ENCODE results near the gene SHC1.
"Not testable (repeated sequence)": the region's sequence is repeated elsewhere in the genome, so short reads cannot be mapped to it uniquely, and the experiment has no call there.

Gene SHC1

DNA sequence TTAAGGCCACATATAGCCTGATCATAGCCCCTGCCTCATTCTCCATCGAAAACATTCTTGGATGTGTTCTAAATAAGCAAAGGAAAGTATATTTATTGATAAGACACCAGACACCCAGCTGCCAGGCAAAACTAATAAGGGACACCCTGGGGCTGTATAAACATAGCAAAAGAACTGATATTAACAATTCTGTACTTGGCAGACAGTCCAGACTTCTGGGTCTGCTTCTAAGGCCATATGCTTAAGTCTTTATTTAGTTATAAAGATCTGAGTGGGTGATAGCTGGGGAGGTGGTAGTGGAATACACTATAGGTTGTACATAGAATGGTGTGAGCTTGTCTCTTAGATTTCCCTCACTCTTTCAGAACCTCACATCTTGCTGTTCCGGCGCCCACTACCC lies 7.8 kb upstream of the SHC1 start:
- no peak for TF ChIP-seq CTBP1 (IDR thresholded peaks at IDR 0.05; ENCODE audit: borderline replicate concordance)
- TF ChIP-seq NFRKB (IDR thresholded peaks at IDR 0.05) = no peak
- TF ChIP-seq FOXK2 (IDR thresholded peaks at IDR 0.05) = no peak
- TF ChIP-seq SP1 (IDR thresholded peaks at IDR 0.05) = no peak
- no peak for TF ChIP-seq ARNT (IDR thresholded peaks at IDR 0.05)
- no peak for TF ChIP-seq ELF4 (IDR thresholded peaks at IDR 0.05)
- no peak for TF ChIP-seq SUZ12 (IDR thresholded peaks at IDR 0.05)
- TF ChIP-seq LEF1 (IDR thresholded peaks at IDR 0.05; ENCODE audit: borderline replicate concordance) = no peak
- no peak for TF ChIP-seq ZNF384 (IDR thresholded peaks at IDR 0.05)
- TF ChIP-seq BHLHE40 (IDR thresholded peaks at IDR 0.05; ENCODE audit: borderline replicate concordance) = no peak
- TF ChIP-seq FOXM1 (IDR thresholded peaks at IDR 0.05; ENCODE audit: borderline replicate concordance) = no peak
- TF ChIP-seq FOXA1 (IDR thresholded peaks at IDR 0.05) = no peak
- CTCF ChIA-PET = interaction anchor here (1.2 kb wide), 1 partner anchor 18 kb away, joined by 7 read pairs; no protein-coding TSS in a partner anchor
- no peak for DNase-seq (ENCODE audit: extremely low spot score)
- POLR2A ChIA-PET = no interaction called here

DNA sequence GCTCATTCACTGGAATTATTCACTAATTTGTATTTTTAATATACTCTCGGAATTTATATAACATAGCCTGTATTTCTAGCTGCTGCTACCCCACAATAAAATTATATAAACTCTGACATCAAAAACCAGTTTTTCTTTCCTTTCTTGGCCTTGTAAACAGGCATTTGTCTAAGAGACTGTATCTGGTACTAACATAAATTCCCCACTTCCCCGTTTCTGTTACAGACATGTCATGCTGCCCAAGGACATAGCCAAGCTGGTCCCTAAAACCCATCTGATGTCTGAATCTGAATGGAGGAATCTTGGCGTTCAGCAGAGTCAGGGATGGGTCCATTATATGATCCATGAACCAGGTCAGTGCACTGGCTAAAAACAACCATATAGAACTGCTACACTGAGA lies 7.2 kb upstream of the SHC1 start:
- DNase-seq (ENCODE audit: extremely low spot score); CTCF ChIA-PET; POLR2A ChIA-PET: not testable (repeated sequence)

DNA sequence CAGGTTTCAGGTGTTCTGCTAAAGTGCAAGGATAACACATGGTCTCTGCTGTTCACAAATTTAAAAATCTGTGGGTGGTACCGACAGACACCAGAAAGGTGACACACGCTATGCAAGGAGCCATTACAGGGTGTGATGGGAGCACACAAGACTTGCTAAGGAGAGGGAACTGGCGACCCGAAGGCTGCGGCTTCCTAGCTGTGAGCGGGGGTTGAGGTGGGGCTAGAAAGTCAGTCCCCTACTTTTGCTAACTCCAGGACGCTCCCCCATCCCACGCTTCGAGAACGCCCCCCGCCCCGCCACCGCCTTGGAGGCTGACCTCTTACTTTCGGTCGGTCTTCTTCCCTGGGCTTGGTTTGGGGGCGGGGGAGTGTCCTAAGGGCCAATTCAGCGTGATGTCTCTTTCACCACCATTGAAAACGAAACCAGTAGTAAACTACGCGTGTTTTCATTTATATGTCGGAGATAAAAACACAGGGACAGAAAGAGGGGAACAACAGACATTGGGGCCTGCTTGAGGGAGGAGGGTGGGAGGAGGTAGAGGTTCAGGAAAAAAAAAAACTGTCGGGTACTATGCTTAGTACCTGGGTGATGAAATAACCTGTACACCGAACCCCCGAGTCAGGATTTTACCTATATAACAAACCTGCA lies 5.0 kb upstream of the SHC1 start:
- ChIA-PET POLR2A (interaction anchor here (1.0 to 6.6 kb wide), 6 partner anchors 8 to 197 kb away, joined by 3 to 58 read pairs (median 6); partner anchors contain the start of genes FLAD1, LENEP and PBXIP1), CTCF (interaction anchor here (1.0 to 2.0 kb wide), 2 partner anchors 23 to 109 kb away, joined by 5 to 6 read pairs; no protein-coding TSS in a partner anchor)
- no peak for DNase-seq (ENCODE audit: extremely low spot score)
- TF ChIP-seq SP1 (IDR thresholded peaks at IDR 0.05) = no peak
- no peak for TF ChIP-seq TARDBP (IDR thresholded peaks at IDR 0.05)
- TF ChIP-seq SUZ12 (IDR thresholded peaks at IDR 0.05) = no peak
- TF ChIP-seq, protein P1, sequence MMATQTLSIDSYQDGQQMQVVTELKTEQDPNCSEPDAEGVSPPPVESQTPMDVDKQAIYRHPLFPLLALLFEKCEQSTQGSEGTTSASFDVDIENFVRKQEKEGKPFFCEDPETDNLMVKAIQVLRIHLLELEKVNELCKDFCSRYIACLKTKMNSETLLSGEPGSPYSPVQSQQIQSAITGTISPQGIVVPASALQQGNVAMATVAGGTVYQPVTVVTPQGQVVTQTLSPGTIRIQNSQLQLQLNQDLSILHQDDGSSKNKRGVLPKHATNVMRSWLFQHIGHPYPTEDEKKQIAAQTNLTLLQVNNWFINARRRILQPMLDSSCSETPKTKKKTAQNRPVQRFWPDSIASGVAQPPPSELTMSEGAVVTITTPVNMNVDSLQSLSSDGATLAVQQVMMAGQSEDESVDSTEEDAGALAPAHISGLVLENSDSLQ (IDR thresholded peaks at IDR 0.05) = no peak
- TF ChIP-seq ARNT (IDR thresholded peaks at IDR 0.05) = no peak

DNA sequence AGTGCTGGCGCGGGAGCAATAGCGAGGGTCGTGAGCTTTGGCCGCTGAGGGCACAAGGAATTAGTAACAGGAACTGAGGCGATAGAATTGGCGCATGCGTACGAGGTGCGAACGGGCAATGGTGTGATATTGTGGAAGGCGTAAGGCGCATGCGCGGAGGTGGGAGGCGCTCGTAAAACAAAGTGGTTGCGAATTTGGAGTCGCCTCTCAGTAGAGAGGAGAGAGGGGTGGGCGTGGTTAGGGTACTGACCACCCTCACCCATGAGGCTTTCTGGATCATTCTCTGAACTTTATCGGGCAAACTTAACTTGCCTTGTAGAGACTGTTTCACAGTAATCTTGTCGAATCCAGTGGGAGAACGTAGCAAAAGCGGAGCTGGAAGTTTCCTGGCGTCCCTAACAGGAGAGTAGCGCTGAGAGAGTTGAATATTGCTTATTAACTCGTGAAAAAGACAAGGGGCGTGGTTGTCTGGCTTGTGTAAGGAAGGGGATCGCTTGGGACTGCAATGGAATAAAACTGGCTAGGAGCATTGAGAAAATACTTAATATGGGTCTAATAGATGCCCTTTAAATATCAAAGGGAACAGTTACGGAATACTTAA lies 4.4 kb upstream of the SHC1 start:
- ChIA-PET POLR2A (interaction anchor here (1.0 to 6.6 kb wide), 8 partner anchors 9 to 198 kb away, joined by 3 to 59 read pairs (median 8); partner anchors contain the start of genes ADAM15, FLAD1, LENEP and PBXIP1), CTCF (interaction anchor here (1.0 to 2.3 kb wide), 3 partner anchors 24 to 110 kb away, joined by 5 to 8 read pairs (median 6); no protein-coding TSS in a partner anchor)
- DNase-seq (ENCODE audit: extremely low spot score) = peak; percentile 93
- TF ChIP-seq ELF4 (IDR thresholded peaks at IDR 0.05) (0 out of 2 replicates have a peak, but pooled peaks have one; percentile 70), L3MBTL2 (conservative IDR thresholded peaks at IDR 0.05) (peak; percentile 61), BHLHE40 (IDR thresholded peaks at IDR 0.05; ENCODE audit: borderline replicate concordance) (no peak)

DNA sequence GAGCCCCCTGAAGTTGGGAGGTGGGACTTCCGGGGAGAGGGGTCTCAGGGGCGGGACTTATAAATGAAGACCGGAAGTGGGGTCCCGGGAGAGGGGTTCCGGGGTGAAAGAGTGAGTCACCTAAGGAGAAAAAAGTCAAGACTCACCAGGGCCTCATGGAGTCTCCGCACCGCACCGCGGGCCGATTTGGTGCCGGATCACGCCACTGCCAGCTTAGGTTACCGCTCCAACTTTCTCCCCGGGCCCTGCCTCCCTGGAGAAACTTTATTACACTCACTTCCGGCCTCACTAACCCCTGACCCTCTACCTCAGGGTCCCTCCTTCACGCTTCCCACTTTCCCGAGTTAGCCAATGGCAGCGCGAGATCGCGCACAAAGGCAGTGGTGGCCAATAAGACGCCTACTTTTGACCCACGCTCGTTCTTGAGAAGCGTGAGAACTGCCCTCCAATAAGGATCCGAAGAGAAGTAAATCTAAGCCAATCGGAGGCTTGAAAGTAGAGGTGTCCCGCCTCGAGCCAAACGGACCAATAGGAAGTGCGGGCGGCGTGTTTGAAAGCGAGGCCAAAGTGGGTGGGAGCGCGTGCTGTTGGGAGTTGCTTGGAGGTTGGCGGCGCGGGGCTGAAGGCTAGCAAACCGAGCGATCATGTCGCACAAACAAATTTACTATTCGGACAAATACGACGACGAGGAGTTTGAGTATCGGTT lies 3.7 kb upstream of the SHC1 start, which contains the start of gene CKS1B:
CKS1B (plus strand) TSS at position 580 of the 706 bp plus-strand sequence; CDS start at position 645, 65 bp downstream.
- POLR2A ChIA-PET = interaction anchor here (0.7 to 6.6 kb wide), 17 partner anchors 9 to 198 kb away, joined by 3 to 59 read pairs (median 5); partner anchors contain the start of genes ADAM15, FLAD1, KCNN3 and LENEP
- CTCF ChIA-PET = interaction anchor here (0.8 to 2.3 kb wide), 5 partner anchors 21 to 414 kb away, joined by 3 to 8 read pairs (median 5); no protein-coding TSS in a partner anchor
- TF ChIP-seq, protein P1 (IDR thresholded peaks at IDR 0.05) = peak; percentile 86
- TF ChIP-seq ELF4 (IDR thresholded peaks at IDR 0.05) (peak; percentile 84), L3MBTL2 (conservative IDR thresholded peaks at IDR 0.05) (peak; percentile 99), CTBP1 (IDR thresholded peaks at IDR 0.05; ENCODE audit: borderline replicate concordance) (no peak), FOXM1 (IDR thresholded peaks at IDR 0.05; ENCODE audit: borderline replicate concordance) (peak; percentile 85; the same call in 1 of the 2 replicates)
- DNase-seq (ENCODE audit: extremely low spot score) = peak; percentile 94

DNA sequence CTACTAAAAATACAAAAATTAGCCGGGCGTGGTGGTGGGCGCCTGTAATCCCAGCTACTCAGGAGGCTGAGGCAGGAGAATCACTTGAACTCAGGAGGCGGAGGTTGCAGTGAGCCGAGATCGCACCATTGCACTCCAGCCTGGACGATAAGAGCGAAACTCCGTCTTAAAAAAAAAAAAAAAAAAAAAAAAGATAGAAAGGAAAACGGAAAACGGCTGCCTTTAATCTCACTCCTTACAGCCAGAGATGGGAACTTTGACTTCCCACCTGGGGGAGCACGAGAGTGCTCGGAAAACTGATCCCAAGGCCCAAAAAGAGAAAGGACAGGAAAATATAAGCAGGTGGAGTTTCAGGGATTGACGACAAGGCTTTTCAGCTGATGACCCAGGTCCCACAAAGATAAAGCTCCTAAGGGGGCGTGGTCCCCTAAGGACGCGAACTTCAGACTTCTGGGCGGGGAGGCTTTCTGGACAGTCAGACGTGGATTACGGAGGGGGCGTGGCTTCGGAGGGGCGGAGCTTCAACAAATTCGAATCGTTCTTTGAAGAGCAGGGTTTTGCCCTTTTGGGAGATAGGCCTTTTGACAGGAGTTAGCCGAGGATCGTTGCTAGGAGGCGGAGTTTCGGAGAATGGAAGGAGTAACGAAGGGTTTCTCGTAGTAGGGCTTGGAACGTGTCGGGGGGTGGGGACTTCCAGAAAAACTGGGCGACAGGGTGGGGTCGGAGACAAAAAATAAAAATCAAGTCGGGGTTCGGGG lies 3.0 kb upstream of the SHC1 start:
- CTCF ChIA-PET = interaction anchor here (0.6 to 2.3 kb wide), 6 partner anchors 12 to 414 kb away, joined by 3 to 8 read pairs (median 4); partner anchors contain the start of gene PYGO2
- peak; percentile 87 for DNase-seq (ENCODE audit: extremely low spot score)
- POLR2A ChIA-PET = interaction anchor here (0.6 to 6.6 kb wide), 17 partner anchors 10 to 299 kb away, joined by 3 to 59 read pairs (median 5); partner anchors contain the start of genes ADAM15, CLK2, FLAD1 and KCNN3
- TF ChIP-seq, protein P1 (IDR thresholded peaks at IDR 0.05) = peak; percentile 63; the same call in 1 of the 2 replicates
- TF ChIP-seq FOXA1 (IDR thresholded peaks at IDR 0.05) = no peak
- TF ChIP-seq ARNT (IDR thresholded peaks at IDR 0.05) = no peak
- no peak for TF ChIP-seq ELF4 (IDR thresholded peaks at IDR 0.05)
- no peak for TF ChIP-seq FOXM1 (IDR thresholded peaks at IDR 0.05; ENCODE audit: borderline replicate concordance)
- peak; percentile 9; the same call in 1 of the 2 replicates for TF ChIP-seq L3MBTL2 (conservative IDR thresholded peaks at IDR 0.05)

All from HEK293T (cell line).